Stimulated activated CD4-positive, alpha-beta T cell treated with anti-CD3 and anti-CD28 coated beads, Interleukin-15, amount 100 ng/mL, for 1 hour (primary cell): Measurements from ENCODE around the gene APOA4.
A peak's percentile ranks its signal among the peaks of the same experiment; 100 is the strongest.

Experiments
- DNase-seq, 2 donors: peaks; one replicate each; pipeline ENCODE4 v3.0.0-alpha.2; 2020; ENCODE audit warnings: low read depth in 1 of 2, low spot score in 1 of 2

APOA4 gene

GRCh38 chr11:116786326-116786725 lies 36.8 kb downstream of the APOA4 start:
- no peak for DNase-seq

DNA sequence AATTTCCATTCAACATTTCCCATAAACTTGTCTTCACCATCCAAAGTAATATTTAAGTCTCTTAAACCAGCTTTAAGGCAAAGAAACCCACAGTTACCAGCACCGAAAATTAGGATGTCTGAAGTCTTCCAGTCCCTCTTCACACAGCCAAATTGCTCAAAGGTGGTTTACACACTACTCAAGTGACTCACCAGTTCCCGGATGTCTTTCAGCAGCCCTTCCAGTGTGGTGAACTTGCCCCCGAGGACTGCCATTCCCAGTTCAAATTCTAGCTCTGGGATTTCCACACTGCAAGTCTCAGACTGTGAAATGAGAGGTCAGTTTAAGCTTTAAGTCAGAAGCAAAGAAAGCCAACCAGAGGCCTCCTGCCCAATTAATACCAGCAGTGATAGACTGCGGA lies 40.4 kb downstream of the APOA4 start:
- DNase-seq, result no peak

- no peak for DNase-seq
Measured at GRCh38 chr11:116778556-116778955, 44.5 kb downstream of the APOA4 start.

GRCh38 chr11:116777056-116777455 lies 46.0 kb downstream of the APOA4 start:
- no peak for DNase-seq

GRCh38 chr11:116776522-116776984 lies 46.6 kb downstream of the APOA4 start:
- DNase-seq, result no peak

- no peak for DNase-seq
Measured at GRCh38 chr11:116775975-116776374, 47.1 kb downstream of the APOA4 start.

GRCh38 chr11:116774661-116775060 lies 48.4 kb downstream of the APOA4 start:
- DNase-seq, result no peak

- DNase-seq, result no peak
Measured at GRCh38 chr11:116773203-116774097, 49.7 kb downstream of the APOA4 start.

GRCh38 chr11:116772443-116773202 lies 50.5 kb downstream of the APOA4 start, which contains the start of gene BUD13:
TSS of gene BUD13 (minus strand) at chr11:116772987. CDS start at chr11:116772964, 23 bp downstream.
- DNase-seq, result peak; percentile 91 to 95

GRCh38 chr11:116771935-116772334 lies 51.2 kb downstream of the APOA4 start:
- no peak for DNase-seq
